NCI-H2107 (cell line): ENCODE data around the gene CYP27B1.
A peak's percentile ranks its signal among the peaks of the same experiment; 100 is the strongest.

ENCODE experiments used
- DNase-seq: peaks from one replicate; lab custom pipeline; 2025; lab: John Stamatoyannopoulos, UW

The CYP27B1 gene

DNA sequence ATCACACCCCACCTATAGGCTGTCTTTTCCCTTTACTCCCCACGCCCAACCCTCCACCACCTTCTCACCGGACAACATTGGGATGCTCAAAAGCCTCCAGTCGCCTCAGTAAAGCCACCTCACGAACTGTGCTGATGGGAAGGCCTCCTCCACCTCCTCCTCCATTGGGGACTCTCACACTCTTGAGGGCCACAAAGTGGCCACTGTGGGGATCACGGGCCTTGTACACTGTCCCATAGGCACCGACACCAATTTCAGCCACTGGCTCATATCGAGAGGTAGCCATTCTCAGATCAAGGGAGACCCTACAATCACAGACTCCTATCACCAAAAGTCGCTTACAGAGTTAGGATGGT, 15.5 kb downstream of the CYP27B1 start:
- no peak for DNase-seq

- no peak for DNase-seq
These were observed 16.1 kb downstream of the CYP27B1 start for GRCh38 chr12:57750561-57751431.

DNA sequence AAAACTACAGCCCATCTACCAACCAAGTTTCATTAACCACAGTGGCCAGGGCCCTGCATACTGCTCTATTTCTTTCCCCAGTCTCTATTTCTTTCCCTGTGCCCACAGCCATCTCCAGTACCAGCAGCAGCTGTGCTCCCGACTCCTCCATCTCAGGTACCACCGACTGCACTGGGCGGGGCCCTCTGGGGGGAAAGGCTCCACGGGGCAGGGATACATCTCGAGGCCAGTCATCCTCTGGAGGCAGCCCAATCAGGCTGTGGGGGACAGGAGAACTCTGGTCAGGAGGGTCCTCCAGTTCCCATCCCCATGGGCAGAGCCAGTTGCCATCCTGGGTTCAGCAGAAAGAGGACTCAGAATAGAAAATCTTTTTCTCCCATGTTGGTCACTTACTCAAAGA, 17.8 kb downstream of the CYP27B1 start:
- DNase-seq, result no peak

DNA sequence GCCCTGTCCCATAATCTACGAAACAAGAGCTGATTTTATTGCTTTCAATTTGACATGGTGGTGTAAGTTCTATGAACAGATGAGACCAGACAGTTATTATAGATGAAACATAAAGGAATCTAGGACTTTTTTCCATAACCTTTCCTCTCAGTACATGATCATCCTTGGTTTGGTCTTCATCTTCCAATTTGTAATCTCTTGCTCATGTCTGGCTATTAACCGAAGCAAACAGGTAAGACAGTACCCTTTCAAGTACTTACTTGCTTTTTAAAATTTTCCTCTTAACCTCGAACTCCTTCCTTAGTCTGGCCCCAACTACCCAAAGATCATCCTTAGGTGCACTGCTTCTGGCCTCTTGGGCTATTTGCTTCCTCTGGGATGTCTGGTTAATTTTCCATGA, 20.9 kb downstream of the CYP27B1 start:
- DNase-seq, result no peak

GRCh38 chr12:57745485-57745881, 21.4 kb downstream of the CYP27B1 start:
- no peak for DNase-seq

DNA sequence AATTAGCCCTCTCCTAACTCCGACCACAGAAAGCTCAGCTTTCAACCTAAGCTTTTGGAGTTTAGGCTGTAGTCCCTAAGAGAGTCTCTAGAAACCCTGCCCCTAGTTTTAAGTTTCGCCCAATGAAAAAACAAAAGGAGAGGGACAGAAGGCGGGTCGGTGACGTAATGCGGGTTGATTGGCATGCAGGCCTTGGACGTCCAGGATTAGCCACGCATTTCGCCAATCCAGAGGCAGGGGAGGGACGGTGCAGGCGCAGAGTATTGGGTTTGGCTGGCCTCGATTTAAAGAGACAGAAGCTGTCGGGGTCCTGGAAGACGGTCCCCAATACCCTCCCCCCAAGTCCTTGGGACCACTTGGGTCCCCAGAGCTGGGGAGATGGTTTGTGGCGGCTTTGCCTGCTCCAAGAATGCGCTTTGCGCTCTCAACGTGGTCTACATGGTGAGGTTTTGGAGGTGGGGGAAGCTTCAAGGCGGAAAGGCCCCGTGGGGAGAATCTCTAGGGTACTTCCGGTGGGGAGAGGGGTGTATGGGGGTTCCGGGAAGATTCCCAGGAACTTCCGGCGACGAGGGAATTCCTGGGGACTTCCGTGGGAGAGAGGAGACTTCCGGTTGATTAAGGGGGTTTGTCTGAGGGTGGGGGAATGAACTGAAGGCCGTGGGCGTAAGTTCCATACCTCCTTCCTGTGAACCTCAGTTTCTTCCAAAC, 21.9 kb downstream of the CYP27B1 start, which contains the start of gene TSPAN31:
Gene TSPAN31 (plus strand): TSS at position 263 of the 708 bp plus-strand sequence. CDS start 116 bp downstream, at position 379.
- peak; percentile 98 for DNase-seq

DNA sequence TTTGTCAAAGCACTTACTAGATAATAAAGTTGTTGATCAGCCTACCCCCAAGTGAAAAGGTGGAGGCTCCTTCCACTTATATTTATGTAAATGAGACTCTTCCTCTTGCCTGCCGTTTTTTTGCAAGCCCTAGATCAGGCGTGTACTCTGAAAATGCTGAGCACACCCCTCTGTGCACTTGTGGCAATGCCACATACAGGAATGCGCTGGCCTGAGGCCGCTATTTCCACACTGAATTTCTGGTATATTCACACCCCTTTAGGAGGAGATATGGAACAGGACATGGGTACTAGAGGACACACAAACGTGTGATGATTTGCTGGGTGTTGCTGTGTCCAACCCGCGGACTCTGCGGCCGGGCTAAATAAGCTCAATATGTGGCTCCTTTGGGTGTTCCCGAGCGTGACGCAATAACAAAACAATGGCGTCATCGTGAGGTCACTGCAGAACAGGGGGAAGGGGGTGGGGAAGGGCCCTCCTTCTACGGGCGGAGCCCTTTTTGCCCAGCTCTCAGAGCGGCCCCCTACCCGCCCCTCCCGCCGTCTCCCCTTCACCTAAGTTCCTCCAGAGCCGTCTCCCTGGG, 22.6 kb downstream of the CYP27B1 start:
- peak; percentile 94 for DNase-seq

GRCh38 chr12:57743769-57744168, 23.1 kb downstream of the CYP27B1 start:
- no peak for DNase-seq

DNA sequence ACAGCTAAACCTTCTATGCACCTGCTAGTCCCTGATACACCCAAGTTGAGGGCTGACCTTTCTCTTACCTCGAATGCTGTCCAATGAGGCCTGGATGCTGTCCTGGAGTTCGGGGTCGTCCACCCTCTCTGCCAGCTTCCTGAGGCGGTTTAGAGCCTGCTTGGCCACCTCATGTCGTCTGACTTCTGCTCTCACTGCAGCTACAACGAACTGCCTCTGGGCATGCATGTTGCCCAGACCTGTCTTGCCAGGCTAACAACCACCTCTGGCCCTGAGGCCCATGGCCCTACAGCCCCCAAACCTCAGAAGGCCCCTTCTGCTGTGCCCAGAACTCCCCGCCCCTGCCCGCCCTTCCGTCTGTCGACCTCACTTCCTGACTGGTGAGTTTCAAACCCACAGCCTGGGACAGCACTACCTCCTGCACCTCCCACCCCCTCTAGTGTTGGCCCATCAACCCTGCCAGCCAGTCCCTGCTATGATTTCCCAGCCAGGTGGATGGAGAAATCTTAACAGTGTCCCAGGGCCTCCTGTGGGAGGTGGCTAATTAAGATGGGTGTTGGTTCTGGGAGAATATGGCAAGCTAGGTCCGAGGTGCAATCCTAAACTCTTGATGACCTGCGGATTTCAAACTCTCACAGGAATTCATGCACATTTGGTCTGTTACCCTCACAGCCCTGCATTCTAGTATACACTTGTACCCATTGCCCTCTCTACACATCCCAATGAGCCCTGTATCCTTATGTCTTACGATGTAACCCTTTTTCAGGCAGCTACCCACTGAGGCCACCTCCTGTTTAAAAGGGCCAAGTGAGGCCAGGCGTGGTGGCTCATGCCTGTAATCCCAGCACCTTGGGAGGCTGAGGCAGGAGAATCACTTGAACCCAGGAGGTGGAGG, 24.8 kb downstream of the CYP27B1 start:
- DNase-seq, result no peak

GRCh38 chr12:57741413-57741789, 25.5 kb downstream of the CYP27B1 start:
- no peak for DNase-seq

- no peak for DNase-seq
These were observed 26.0 kb downstream of the CYP27B1 start for GRCh38 chr12:57740656-57741412.

DNA sequence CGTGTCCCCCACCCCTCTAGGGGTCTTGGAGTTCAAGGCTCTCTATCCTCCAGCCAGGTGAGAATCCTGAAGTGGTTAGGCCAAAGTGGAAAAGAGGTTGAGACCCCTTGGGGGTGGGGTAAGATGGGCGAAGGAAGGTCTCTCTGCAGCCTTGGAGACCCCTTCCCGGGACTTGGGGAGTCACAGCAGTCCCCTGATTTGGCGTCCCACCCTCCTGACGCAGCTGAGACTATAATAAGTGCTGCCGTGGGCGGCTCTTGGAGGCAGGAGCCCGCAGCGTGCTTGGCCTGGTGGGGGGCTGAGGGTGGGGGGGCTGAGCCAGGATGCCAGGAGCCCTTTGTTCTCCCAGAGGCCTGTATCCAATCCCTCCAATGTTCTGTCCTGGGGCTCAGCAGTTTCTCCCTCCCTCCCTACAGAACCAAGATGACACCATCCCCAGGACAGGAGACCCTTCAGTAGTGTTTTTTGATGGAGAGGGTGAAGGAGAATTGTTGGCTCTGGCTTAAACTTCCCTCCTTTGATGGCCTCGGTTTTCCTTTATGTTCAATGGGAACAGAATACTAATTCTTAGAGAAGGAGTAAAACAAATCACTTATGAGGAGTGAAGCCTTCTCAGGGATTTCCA, 26.9 kb downstream of the CYP27B1 start:
- DNase-seq, result no peak

- no peak for DNase-seq
These were observed 27.5 kb downstream of the CYP27B1 start for GRCh38 chr12:57739387-57739786.

DNA sequence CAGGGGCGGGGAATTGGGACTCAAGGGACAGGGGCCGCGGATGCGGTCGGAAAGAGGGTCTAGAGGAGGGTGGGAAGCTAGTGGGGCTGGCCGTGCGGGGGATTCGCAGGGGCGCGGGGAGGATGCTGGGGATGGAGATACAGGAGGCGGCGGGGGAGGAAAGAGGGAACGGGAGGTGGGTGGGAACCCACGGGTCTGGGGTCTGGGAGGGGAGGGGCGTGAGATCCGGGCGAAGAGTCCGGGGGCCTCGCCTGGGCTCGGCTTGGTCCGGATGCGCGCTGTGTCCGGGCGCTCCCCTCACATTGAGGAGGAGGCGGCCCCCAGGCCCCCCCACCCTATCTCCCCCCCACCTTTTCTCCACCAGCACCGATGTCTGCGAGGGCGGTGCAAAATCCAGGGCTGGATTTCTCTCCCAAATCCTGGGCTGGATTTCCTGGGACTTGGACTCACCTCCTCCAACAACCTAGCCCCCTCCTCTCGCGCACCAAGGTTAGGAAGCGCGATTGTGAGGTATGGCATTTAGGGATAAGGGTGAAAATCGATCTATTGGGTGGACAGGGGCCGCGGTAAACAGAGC, 28.1 kb downstream of the CYP27B1 start, which contains the start of gene AGAP2:
Gene AGAP2 (minus strand): TSS at position 82 of the 577 bp plus-strand sequence. CDS start 496 bp downstream, outside the sequence.
- no peak for DNase-seq

- DNase-seq, result no peak
These were observed 29.1 kb downstream of the CYP27B1 start for GRCh38 chr12:57737467-57738460.

DNA sequence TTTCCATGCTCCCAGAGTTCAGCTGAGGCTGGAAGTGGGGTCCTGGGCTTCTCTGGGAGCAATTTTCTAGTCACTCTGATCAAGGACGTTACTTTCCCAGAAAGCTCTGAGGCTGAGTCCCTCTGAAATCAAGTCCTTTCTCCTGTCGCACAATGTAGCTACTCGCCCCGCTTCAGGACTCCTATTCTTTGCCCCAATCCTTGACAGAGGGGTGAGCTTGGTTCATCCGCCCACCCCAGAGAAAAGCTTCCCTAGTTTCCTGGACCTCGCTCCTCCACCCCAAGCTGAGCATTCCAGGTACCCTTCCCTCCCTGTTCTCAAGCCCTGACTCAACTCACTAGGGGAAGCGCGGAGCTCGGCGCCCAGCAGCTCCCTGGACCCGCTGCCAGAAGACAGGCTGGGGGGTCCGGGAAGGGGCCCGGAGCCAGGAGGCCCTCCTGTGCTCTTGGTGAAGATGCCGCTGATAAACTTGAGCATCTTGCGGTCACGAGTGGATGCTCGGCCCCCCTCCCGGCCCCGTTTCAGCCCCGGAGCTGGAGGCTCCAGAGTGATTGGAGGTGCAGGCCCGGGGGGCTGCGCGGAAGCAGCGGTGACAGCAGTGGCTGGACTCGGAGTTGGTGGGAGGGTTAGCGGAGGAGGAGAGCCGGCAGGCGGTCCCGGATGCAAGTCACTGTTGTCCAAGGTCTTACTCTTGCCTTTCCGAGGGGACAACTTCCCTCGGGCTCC, 30.0 kb downstream of the CYP27B1 start:
- no peak for DNase-seq

DNA sequence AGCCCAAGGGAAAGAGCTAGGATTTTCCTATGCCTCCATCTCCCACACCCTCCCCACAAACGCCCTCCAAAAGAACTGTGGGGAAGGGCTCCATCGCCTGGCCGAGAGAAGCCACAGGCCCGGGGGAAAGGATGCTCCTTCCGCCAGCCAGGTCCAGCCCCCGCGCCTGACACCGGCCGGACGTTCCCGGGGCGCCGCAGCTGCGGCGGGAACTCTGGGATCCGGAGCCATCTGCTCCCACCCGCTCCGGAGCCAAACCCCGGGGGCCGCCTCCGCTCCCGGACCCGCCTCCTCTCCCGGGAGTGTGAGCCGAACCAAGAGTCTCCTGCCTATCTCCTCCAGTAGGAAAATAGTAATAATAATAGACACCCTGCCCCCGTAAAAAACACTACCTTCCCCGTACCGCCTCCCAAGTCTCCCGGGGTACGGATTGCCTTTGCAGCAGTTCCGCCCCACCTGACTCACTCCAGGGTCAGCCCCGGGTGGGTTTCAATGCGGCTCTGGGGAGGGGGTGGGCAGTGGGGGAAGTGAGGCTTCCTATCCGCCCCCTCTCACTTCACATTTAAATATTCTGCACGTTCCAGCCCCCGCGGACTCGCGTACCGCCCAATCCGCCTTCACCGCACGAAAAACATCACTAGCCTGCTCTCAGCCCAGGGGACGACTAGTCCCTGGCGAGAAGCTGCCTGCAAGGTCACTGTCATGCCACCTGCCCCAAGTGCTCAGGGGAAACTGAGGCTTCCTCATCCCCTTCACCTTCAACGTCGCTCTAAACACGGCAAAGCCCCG, 30.7 kb downstream of the CYP27B1 start:
- DNase-seq, result no peak
